GM12872 (cell line): Measurements from ENCODE around the gene SSH2.

Experiments used
- TF ChIP-seq, protein P1 (sequence below): IDR thresholded peaks from 3 replicates; pipeline ENCODE4 v1.5.1; 2011; ENCODE audit warnings: low read depth, mild to moderate bottlenecking, low read length, moderate library complexity; ENCODE audit not compliant: insufficient read depth

Gene SSH2

DNA sequence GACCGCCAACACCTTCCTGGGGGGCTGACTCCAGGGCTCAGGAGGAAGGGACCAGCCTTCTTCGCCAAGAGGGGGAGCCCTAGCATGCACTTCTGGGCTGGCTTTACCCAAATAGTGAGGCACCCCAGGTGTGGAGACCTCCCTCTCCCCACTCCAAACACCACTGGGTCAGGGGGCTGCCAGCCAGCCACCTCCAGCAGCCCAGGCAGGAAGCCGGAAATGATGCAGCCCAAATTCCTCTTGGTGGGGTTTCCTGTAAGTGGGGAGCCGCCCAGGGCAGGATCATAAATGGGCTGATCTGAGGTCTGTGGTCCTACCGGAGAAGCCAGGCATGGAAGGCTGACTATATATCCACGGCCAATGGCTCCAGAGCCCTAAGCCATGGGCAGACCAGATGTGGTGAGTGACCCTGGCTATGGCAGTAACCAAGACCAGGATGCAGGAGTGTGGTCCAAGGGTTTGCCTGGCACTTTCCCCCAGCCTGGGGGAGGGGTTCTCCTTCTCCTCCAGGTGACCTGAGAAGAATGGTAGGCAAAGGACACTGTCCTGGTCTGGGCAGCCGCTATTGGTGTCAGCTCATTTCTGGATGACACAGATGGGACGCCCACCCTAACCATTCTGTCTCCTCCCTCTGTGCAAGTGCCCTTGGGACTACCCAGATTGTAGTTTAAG lies 344.8 kb downstream of the SSH2 start:
- TF ChIP-seq, protein P1, sequence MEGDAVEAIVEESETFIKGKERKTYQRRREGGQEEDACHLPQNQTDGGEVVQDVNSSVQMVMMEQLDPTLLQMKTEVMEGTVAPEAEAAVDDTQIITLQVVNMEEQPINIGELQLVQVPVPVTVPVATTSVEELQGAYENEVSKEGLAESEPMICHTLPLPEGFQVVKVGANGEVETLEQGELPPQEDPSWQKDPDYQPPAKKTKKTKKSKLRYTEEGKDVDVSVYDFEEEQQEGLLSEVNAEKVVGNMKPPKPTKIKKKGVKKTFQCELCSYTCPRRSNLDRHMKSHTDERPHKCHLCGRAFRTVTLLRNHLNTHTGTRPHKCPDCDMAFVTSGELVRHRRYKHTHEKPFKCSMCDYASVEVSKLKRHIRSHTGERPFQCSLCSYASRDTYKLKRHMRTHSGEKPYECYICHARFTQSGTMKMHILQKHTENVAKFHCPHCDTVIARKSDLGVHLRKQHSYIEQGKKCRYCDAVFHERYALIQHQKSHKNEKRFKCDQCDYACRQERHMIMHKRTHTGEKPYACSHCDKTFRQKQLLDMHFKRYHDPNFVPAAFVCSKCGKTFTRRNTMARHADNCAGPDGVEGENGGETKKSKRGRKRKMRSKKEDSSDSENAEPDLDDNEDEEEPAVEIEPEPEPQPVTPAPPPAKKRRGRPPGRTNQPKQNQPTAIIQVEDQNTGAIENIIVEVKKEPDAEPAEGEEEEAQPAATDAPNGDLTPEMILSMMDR, result peak; percentile 70; the same call in 2 of the 3 replicates

DNA sequence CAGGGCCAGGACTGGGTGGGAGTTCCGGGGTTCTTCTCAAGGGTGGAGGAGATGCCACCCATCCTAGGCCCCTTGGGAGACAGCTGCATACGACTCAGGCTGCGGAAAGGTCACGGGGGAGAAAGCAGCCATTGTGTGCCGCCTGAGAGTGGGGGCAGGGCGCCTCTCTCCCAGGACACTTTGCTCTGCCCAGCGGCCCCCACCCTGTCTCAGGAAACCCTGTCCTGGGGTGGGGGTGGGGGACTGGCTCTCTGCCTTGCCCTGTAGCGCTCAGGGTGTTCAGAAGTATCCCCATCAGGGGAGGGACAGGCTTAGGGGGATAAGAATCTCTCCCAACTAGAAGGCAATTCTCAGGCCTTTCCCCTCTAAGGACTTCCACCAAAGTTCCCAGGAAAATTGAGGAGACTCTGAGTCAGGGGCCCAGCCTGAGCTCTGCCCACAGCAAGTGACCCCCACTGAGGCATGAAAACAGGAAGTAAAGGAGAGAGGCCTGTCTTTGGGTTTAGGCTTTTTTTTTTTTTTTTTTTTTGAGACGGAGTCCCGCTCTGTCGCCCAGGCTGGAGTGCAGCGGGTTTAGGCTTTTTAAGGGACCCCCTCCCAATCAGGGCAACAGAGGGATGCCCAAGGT lies 345.5 kb downstream of the SSH2 start:
- TF ChIP-seq, protein P1, result no peak

DNA sequence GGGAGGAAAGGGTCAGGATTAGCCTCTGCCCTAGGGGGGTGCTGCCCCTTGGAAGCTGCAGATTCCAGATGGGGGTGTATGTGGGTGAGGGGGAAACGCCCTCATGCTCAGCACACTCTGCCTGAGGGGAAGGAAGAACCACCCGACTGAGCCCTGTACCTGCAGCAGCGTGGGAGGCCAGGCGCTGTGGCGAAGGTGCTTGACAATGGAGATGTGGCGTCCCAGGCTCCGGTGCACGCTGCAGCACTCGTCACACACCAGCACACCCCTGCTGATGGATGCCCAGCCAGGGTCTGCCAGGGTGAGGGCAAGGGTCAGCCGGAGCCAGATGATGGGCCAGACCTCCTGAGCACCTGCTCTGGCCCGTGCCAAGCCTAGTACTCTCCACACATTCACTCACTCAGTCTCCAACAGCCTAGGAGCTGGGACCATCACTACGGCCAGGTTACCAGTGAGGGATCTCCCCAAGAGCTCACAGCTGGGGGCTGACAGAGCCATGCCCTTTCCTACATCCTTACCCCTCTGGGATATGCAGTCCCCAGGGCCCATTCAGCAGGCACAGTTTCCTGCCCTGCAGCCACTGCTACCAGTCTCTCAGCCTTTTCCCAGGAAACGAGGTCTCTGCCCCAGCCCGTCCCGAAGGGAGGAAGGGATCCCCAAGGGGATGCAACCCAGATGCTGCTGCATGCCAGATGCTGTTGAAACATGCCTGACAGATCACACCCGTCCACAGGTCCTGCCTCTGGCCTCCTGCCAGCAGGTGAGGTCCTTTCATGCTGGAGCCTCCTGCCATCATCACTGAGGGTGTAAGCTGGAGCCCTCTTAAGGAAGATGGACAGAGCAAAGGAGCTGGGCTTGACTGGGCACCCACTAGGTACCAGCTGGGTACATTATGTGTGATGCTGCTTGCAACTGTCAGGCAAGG lies 346.4 kb downstream of the SSH2 start:
- TF ChIP-seq, protein P1, result no peak

DNA sequence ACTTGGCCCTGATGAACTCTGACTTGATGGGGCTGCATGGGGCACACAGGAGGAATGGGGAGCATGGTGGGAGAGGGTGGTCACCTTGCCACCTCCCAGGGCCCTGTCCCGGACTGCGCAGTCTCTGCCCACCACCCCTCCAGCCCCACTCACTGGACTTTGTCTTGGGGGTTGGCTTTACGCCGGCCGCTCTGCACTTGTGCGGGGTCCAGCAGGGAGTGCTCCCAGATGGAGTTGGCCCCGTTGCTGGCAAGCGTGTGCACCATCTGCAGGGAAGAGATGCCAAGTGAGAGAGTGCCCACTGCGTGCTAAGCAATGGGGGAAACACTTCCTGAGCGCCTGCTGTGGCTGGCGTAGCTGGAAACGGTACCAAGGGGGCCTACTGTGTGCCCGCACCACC lies 347.3 kb downstream of the SSH2 start:
- TF ChIP-seq, protein P1, result no peak

DNA sequence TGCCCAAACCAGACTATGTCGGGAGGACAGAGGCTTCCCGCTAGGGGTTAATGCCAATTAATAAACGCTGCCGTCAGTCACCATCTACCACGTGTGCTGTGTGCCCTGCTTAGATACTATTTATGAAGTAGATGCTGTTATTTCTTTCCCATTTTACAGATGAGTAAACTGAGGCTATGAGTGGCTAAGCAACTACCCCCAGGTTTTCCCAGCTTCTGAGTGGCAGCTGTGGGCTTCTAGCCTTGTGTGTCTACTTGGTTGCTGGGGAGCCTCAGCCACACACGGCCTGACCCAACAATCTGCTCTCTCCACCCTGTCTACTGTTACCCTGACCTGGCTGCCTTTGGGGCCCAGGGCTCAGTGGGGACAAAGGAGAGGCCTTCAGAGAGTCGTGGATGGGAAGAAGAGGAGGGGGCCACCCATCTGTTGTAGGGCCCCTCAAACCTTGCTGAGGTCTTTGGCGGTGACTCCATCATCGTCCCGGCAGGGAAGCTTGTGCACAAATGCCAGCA lies 347.7 kb downstream of the SSH2 start:
- TF ChIP-seq, protein P1, result no peak

DNA sequence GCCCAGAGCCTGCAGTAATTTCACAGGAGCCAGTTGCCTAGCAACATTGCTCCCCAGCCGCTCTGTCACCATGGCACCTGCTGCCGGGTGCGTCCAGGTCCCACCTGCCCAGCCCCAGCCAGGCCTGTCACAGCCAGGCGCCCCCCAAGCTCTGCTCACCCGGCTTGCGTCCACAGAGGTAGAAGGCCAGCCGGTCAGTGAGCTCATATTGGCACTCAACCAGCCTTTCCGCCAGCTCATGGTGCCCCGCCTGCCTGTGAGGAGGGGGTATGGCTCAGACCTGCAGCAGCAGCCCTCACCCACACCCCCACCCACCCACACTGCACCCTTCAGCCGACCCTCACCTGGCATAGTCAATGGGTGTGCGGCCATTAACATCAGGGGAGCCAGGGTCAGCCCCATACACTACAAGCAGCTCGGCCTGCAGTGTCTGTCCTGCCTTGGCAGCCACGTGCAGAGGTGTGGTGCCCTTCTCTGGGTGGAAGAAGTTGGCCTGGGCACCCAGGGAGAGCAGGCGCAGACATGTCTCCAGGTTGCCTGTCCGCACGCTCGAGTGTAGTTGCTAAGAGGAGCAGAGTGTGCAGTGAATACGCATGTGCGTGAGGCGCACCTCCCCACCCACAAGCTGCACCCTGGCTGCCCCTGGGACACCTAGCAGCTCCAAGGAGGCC lies 348.3 kb downstream of the SSH2 start:
- TF ChIP-seq, protein P1, result no peak
